Right lobe of liver (tissue), 4 donors: Measurements from ENCODE around the gene CDK17.

Source experiments
- CTCF ChIP-seq, 4 donors: fragments of 200-600 bp in 3 of 4; fragments of 450-650 bp in 1 of 4; IDR thresholded peaks; one replicate each; pipeline versions ENCODE4 v1.5.1 to v1.8.0; 2016 to 2022; ENCODE audit warnings: antibody characterized with exemption in 4 of 4, mild to moderate bottlenecking in 2 of 4
- POLR2A ChIP-seq: fragments of 450-650 bp; IDR thresholded peaks from one replicate; pipeline ENCODE4 v1.6.1; 2017; ENCODE audit warnings: antibody characterized with exemption, mild to moderate bottlenecking
- donor health status: DM: no; HTN: no; CAD: no.
- donor health status: DM: no; HTN: no; CAD: no.
- donor health status: DM: no; HTN: yes; CAD: no.

DNA sequence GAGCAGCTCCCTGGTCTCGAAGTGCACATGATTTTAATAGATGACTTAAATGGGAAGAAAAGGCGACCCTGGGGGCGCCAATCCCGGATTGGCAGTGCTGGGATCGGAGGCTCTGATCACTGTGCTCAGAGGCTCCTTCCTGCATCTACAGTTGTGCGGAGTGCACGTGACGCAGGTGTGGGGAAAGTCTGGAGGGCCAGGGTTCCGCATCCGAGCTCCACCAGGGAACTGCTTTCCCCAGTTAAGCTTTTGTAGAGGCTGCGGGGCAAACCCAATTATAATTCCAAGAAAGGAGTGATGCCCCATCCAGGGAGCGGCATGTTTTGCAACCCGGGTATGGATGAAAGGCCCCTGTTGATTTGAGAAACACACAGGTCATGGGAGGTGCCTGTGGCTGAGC lies 169.6 kb downstream of the CDK17 start:
- no peak for TF ChIP-seq POLR2A
- no peak for TF ChIP-seq CTCF (IDR thresholded peaks at IDR 0.05)
